GM12878 (cell line): ENCODE measurements around the gene GABARAPL2. TPM values are rescaled to one million over a fixed set of nuclear protein-coding genes. Genes with fewer than 3 reads are reported as not detected.
"Not testable (repeated sequence)": the region's sequence is repeated elsewhere in the genome, so short reads cannot be mapped to it uniquely, and the experiment has no call there.

Experiments
- ATAC-seq: fragments of 200-7000 bp; cut with Tn5 transposase; 3 replicates; pipeline ENCODE4 v1.9.1; 2020; ENCODE audit warnings: mild to moderate bottlenecking, moderate library complexity
- BruUV-seq: library from RNA; stranded (reverse); fragments of 400-500 nt; replicated peaks from 2 replicates; lab custom pipeline; 2021; lab: Mats Ljungman, UMichigan
- CTCF ChIA-PET: fragments of 300-600 bp; sonication (Branson Sonifier 250); formaldehyde crosslinking; extraction: SDS; loops from one replicate; lab custom pipeline; 2021; ENCODE audit warnings: inconsistent platforms; lab: Yijun Ruan, JAX
- POLR2A ChIA-PET: fragments of 350-600 bp; formaldehyde crosslinking; extraction: SDS; loops from one replicate; lab custom pipeline; 2021; ENCODE audit warnings: inconsistent platforms; lab: Charles Lee
- RAD21 ChIA-PET: fragments of 300-600 bp; sonication (Branson Sonifier 250); formaldehyde crosslinking; loops from one replicate; lab custom pipeline; 2023; ENCODE audit warnings: antibody characterized with exemption; ENCODE audit not compliant: unreplicated experiment; lab: Charles Lee
- SMC1A ChIA-PET: fragments of 300-600 bp; sonication (Branson Sonifier 250); formaldehyde crosslinking; loops from one replicate; lab custom pipeline; 2023; ENCODE audit not compliant: unreplicated experiment, uncharacterized antibody; lab: Charles Lee
- DNase-seq: peaks from one replicate; pipeline ENCODE4 v3.0.0-alpha.2; 2011; ENCODE audit warnings: low read depth, low spot score
- FAIRE-seq: peaks from 3 replicates; lab custom pipeline; 2011; peaks lifted over from hg19 to GRCh38; lab: Jason Lieb, UNC
- H2AFZ ChIP-seq: 2 replicates; pipeline ENCODE4 v1.6.0; 2011; ENCODE audit warnings: low read depth, low read length, control low read depth; ENCODE audit not compliant: control insufficient read depth
- H3K27ac ChIP-seq: 2 replicates; pipeline ENCODE4 v1.5.1; 2011; ENCODE audit warnings: control low read depth; ENCODE audit not compliant: control insufficient read depth, insufficient read depth
- H3K27me3 ChIP-seq, 2 experiments: replicated peaks in 1 of 2; 2 replicates each; pipeline versions ENCODE4 v1.6.0 to v1.6.1; 2011; ENCODE audit warnings: low read length in 1 of 2; ENCODE audit not compliant: control insufficient read depth in 2 of 2, insufficient read depth in 2 of 2
- H3K36me3 ChIP-seq, 2 experiments: 2 replicates each; pipeline ENCODE4 v1.5.1; 2011; ENCODE audit warnings: low read length in 1 of 2; ENCODE audit not compliant: control insufficient read depth in 2 of 2, insufficient read depth in 2 of 2
- H3K4me1 ChIP-seq: 2 replicates; pipeline ENCODE4 v1.6.1; 2011; ENCODE audit warnings: mild to moderate bottlenecking, low read length, moderate library complexity, mixed read lengths; ENCODE audit not compliant: control insufficient read depth, insufficient read depth
- H3K4me2 ChIP-seq: 2 replicates; pipeline ENCODE4 v1.6.0; 2011; ENCODE audit warnings: control low read depth; ENCODE audit not compliant: control insufficient read depth, insufficient read depth
- H3K4me3 ChIP-seq: fragments of 200-600 bp; sonication (generic); 2 replicates; pipeline ENCODE4 v1.5.1; 2016
- H3K79me2 ChIP-seq: 2 replicates; pipeline ENCODE4 v1.6.0; 2011; ENCODE audit warnings: low read length; ENCODE audit not compliant: control insufficient read depth, insufficient read depth
- H3K9ac ChIP-seq: 2 replicates; pipeline ENCODE4 v1.8.0; 2011; ENCODE audit warnings: low read length, control low read depth, mixed read lengths; ENCODE audit not compliant: control insufficient read depth, insufficient read depth
- H3K9me3 ChIP-seq: replicated peaks from 3 replicates; pipeline ENCODE4 v1.5.1; 2011; ENCODE audit warnings: mild to moderate bottlenecking, low read length; ENCODE audit not compliant: control insufficient read depth, insufficient read depth
- H4K20me1 ChIP-seq: 2 replicates; pipeline ENCODE4 v1.6.0; 2011; ENCODE audit not compliant: control insufficient read depth, insufficient read depth
- ASH2L ChIP-seq: fragments of 300-600, 200-600 bp; sonication (generic); IDR thresholded peaks from 2 replicates; pipeline ENCODE4 v1.6.1; 2017; ENCODE audit warnings: low read depth, mild to moderate bottlenecking, borderline replicate concordance
- CREB1 ChIP-seq: IDR thresholded peaks from 2 replicates; pipeline ENCODE4 v1.6.1; 2012; ENCODE audit warnings: low read depth, mild to moderate bottlenecking, inconsistent platforms
- MAX ChIP-seq: IDR thresholded peaks from 2 replicates; pipeline ENCODE4 v1.6.1; 2012; ENCODE audit warnings: low read depth, low read length, improper control_type of control experiment
- NRF1 ChIP-seq: conservative IDR thresholded peaks from 2 replicates; pipeline ENCODE4 v1.6.1; 2011; ENCODE audit warnings: mild to moderate bottlenecking, low read depth, low read length, improper control_type of control experiment
- SREBF1 ChIP-seq: IDR thresholded peaks from 2 replicates; pipeline ENCODE4 v1.6.1; 2012; ENCODE audit warnings: mild to moderate bottlenecking, low read length
- SRF ChIP-seq, 2 experiments: IDR thresholded peaks; 2 replicates each; pipeline ENCODE4 v1.6.1; 2011; ENCODE audit warnings: low read depth in 2 of 2, low read length in 2 of 2, mild to moderate bottlenecking in 1 of 2, moderate library complexity in 1 of 2
- TCF12 ChIP-seq: IDR thresholded peaks from 2 replicates; pipeline ENCODE4 v1.6.1; 2011; ENCODE audit warnings: low read depth, mild to moderate bottlenecking, low read length
- USF2 ChIP-seq: IDR thresholded peaks from 2 replicates; pipeline ENCODE4 v1.6.1; 2011; ENCODE audit warnings: low read depth, low read length, improper control_type of control experiment, borderline replicate concordance
- ZNF217 ChIP-seq: fragments of 450-650 bp; IDR thresholded peaks from 2 replicates; pipeline ENCODE4 v1.6.1; 2017; ENCODE audit warnings: antibody characterized with exemption, mild to moderate bottlenecking
- ZNF384 ChIP-seq: IDR thresholded peaks from 2 replicates; pipeline ENCODE4 v1.6.1; 2012; ENCODE audit warnings: low read depth, mild to moderate bottlenecking, low read length, improper control_type of control experiment, borderline replicate concordance
- WGBS: methylation state at CpG from one replicate; pipeline ENCODE4 v1.1.6; 2016; ENCODE audit warnings: low lambda C conversion rate; ENCODE audit not compliant: insufficient replicate concordance, insufficient coverage; ENCODE audit errors: missing lambda C conversion rate; 5-methylcytosine and 5-hydroxymethylcytosine counted together
- in situ Hi-C: fragments of 300-500 bp; cut with MboI; formaldehyde crosslinking; loops from 9 replicates; pipeline ENCODE4 v1.14.3; 2018; ENCODE audit warnings: mixed read lengths
- intact Hi-C: fragments of 100-400 bp; cut with micrococcal nuclease; formaldehyde crosslinking; loops from one replicate; pipeline ENCODE4 v1.14.2; 2022; ENCODE audit not compliant: unreplicated experiment
- polyA plus RNA-seq, 11 experiments: library from polyadenylated mRNA; depleted of rRNA in 4 of 11; unstranded in 6 of 11; stranded (reverse) in 5 of 11; fragments of >200 nt; fragmentation: Nextera tagmentation in 4 of 11; fragmentation: Illumina TruSeq in 1 of 11; extraction: Ambion mirVana in 4 of 11; extraction: Trizol in 1 of 11; gene quantifications; 1 replicate in 1 of 11; 2 replicates in 10 of 11; pipeline versions ENCODE4 v1.2.1 to v1.2.3, GENCODE V29; 2011 to 2016; ENCODE audit warnings: inconsistent platforms in 2 of 11, missing spikeins in 2 of 11, low read depth in 1 of 11
- total RNA-seq, 4 experiments: library from RNA; depleted of rRNA in 3 of 4; stranded (reverse); fragments of >200 nt in 3 of 4; fragmentation: Illumina TruSeq in 1 of 4; extraction: Trizol in 1 of 4; gene quantifications; 2 replicates each; pipeline versions ENCODE4 v1.2.1 to v1.2.3, GENCODE V29; 2013 to 2021
- TF ChIP-seq, protein P1 (sequence below): fragments of 450-650 bp; IDR thresholded peaks from 2 replicates; pipeline ENCODE4 v1.6.1; 2017; ENCODE audit warnings: mild to moderate bottlenecking, moderate library complexity

Gene GABARAPL2
- total and polyA plus RNA-seq, 10 of the 15 experiments (the other 5 are each of a cell fraction or from before 2014, with no cell fraction given) = 61.9 to 359 (median 128) TPM

DNA sequence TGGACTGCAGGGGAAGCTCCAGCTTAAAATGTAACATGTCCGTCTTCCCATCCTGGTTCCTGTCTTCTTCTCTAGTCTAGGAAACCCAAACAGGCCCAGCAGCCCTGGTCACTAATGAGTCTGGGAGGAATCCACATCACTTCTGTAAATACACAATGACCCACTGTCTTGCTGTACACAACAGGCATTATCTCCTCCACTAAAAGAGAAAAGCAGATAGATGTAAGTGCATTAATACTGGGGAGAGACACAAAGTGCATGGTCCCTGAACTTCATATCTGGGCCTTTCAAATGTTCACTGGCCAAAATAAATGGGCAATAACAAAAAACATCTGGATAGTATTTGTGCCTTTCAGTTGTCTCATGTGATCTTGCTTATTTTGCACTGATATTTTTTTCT, 20.3 kb upstream of the GABARAPL2 start:
- H3K4me3 ChIP-seq, H4K20me1 ChIP-seq, intact Hi-C loops, in situ Hi-C loops, ATAC-seq, SMC1A ChIA-PET, BruUV-seq, DNase-seq, H3K9ac ChIP-seq, H3K27ac ChIP-seq, CTCF ChIA-PET, H2AFZ ChIP-seq, FAIRE-seq, POLR2A ChIA-PET, H3K4me2 ChIP-seq, H3K79me2 ChIP-seq, H3K9me3 ChIP-seq, H3K4me1 ChIP-seq, H3K27me3 ChIP-seq, H3K36me3 ChIP-seq, RAD21 ChIA-PET: not testable (repeated sequence)
- no CpG with 5 or more reads among the region's 1 CpG for WGBS

DNA sequence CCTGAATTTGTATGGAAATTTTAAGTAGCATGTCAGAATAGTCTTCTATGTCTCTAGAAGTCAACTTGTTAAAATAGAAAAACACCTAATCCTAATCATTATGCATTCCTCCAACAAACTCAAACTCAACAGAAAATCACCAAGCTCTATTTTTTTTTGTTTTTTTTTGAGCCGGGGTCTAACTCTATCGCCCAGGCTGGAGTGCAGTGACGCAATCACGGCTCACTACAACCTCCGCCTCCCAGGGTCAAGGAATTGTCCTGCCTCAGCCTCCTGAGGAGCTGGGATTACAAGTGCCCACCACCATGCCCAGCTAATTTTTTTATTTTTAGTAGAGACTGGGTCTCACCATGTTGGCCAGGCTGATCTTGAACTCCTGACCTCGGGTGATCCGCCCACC, 19.9 kb upstream of the GABARAPL2 start:
- 94% methylated on average over 7 of the region's 7 CpGs for WGBS
- no peak for ATAC-seq
- no peaks in the 10 kb centered on the region for H4K20me1 ChIP-seq
- H3K27ac ChIP-seq = no peak overlapping the region
- H3K9me3 ChIP-seq = no peaks in the 10 kb centered on the region
- no peaks in the 10 kb centered on the region for H3K27me3 ChIP-seq
- no peak overlapping the region for H2AFZ ChIP-seq
- H3K79me2 ChIP-seq = no peaks in the 10 kb centered on the region
- ChIA-PET SMC1A (no interaction called here), RAD21 (no interaction called here), POLR2A (no interaction called here), CTCF (interaction anchor here (1.4 kb wide), 1 partner anchor 24 kb away, joined by 4 read pairs; no protein-coding TSS in a partner anchor)
- BruUV-seq = no TSS peak
- no peak overlapping the region for H3K9ac ChIP-seq
- H3K4me1 ChIP-seq = peaks cover 8% of the 10 kb centered on the region
- no peak for DNase-seq
- intact Hi-C loops (no loop called here), in situ Hi-C loops (no loop called here)
- FAIRE-seq = no peak
- H3K4me3 ChIP-seq = no peak overlapping the region
- H3K4me2 ChIP-seq = no peak overlapping the region
- peaks cover 0 to 1% of the 10 kb centered on the region in 2 experiments; a peak in 1 of 4 replicates for H3K36me3 ChIP-seq
- TF ChIP-seq, protein P1, sequence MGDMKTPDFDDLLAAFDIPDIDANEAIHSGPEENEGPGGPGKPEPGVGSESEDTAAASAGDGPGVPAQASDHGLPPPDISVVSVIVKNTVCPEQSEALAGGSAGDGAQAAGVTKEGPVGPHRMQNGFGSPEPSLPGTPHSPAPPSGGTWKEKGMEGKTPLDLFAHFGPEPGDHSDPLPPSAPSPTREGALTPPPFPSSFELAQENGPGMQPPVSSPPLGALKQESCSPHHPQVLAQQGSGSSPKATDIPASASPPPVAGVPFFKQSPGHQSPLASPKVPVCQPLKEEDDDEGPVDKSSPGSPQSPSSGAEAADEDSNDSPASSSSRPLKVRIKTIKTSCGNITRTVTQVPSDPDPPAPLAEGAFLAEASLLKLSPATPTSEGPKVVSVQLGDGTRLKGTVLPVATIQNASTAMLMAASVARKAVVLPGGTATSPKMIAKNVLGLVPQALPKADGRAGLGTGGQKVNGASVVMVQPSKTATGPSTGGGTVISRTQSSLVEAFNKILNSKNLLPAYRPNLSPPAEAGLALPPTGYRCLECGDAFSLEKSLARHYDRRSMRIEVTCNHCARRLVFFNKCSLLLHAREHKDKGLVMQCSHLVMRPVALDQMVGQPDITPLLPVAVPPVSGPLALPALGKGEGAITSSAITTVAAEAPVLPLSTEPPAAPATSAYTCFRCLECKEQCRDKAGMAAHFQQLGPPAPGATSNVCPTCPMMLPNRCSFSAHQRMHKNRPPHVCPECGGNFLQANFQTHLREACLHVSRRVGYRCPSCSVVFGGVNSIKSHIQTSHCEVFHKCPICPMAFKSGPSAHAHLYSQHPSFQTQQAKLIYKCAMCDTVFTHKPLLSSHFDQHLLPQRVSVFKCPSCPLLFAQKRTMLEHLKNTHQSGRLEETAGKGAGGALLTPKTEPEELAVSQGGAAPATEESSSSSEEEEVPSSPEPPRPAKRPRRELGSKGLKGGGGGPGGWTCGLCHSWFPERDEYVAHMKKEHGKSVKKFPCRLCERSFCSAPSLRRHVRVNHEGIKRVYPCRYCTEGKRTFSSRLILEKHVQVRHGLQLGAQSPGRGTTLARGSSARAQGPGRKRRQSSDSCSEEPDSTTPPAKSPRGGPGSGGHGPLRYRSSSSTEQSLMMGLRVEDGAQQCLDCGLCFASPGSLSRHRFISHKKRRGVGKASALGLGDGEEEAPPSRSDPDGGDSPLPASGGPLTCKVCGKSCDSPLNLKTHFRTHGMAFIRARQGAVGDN = no peak
- TF ChIP-seq USF2 = no peak
- no peak for TF ChIP-seq SREBF1
- TF ChIP-seq ASH2L = no peak
- TF ChIP-seq ZNF217 = no peak
- no peak for TF ChIP-seq ZNF384
- TF ChIP-seq NRF1 = no peak
- TF ChIP-seq TCF12 = no peak
- TF ChIP-seq CREB1 = no peak
- no peak for TF ChIP-seq MAX
- no peak for TF ChIP-seq SRF (IDR thresholded peaks at IDR 0.05; ENCODE audit: low read depth in 2 of 2, low read length in 2 of 2)
